IMR-90 (cell line): Measurements from ENCODE around the gene ALS2CL. TPM values are rescaled to one million over a fixed set of nuclear protein-coding genes. Genes with fewer than 3 reads are reported as not detected.

Experiments used
- ATAC-seq: fragments of 200-7000 bp; cut with Tn5 transposase; 2 replicates; pipeline ENCODE4 v1.9.1; 2020; ENCODE audit warnings: low read depth, mild to moderate bottlenecking, moderate library complexity
- BruUV-seq: library from RNA; stranded (reverse); fragments of 400-500 nt; replicated peaks from 2 replicates; lab custom pipeline; 2021; lab: Mats Ljungman, UMichigan
- CTCF ChIA-PET: fragments of 300-600 bp; formaldehyde crosslinking; extraction: SDS; loops from one replicate; lab custom pipeline; 2021; ENCODE audit warnings: antibody characterized with exemption; lab: Yijun Ruan, JAX
- POLR2A ChIA-PET: fragments of 300-600 bp; sonication (Branson Sonifier 250); formaldehyde crosslinking; loops from one replicate; lab custom pipeline; 2022; ENCODE audit warnings: antibody characterized with exemption; ENCODE audit not compliant: unreplicated experiment; lab: Charles Lee
- DNase-seq: peaks from one replicate; pipeline ENCODE4 v3.0.0; 2013
- H2AFZ ChIP-seq: replicated peaks from 2 replicates; pipeline ENCODE3; 2013; ENCODE audit warnings: low read length, mild to moderate bottlenecking; ENCODE audit not compliant: poor library complexity
- H2AK5ac ChIP-seq: 2 replicates; pipeline ENCODE4 v1.6.1; 2013; ENCODE audit warnings: low read depth, low read length, inconsistent platforms
- H2AK9ac ChIP-seq: replicated peaks from 2 replicates; pipeline ENCODE3; 2013; ENCODE audit warnings: mild to moderate bottlenecking, low read depth, low read length, moderate library complexity; ENCODE audit not compliant: poor library complexity
- H2BK120ac ChIP-seq: 2 replicates; pipeline ENCODE4 v1.6.1; 2013; ENCODE audit warnings: low read depth, low read length, inconsistent platforms
- H2BK15ac ChIP-seq: 3 replicates; pipeline ENCODE4 v1.6.1; 2013; ENCODE audit warnings: low read depth, low read length, inconsistent platforms
- H2BK20ac ChIP-seq: 2 replicates; pipeline ENCODE4 v1.6.1; 2013; ENCODE audit warnings: low read depth, mild to moderate bottlenecking, inconsistent platforms, low read length, moderate library complexity
- H2BK5ac ChIP-seq: 2 replicates; pipeline ENCODE4 v1.6.1; 2013; ENCODE audit warnings: mild to moderate bottlenecking, low read depth, low read length, inconsistent platforms; ENCODE audit not compliant: poor library complexity, severe bottlenecking
- H3K14ac ChIP-seq: replicated peaks from 2 replicates; pipeline ENCODE4 v1.6.1; 2013; ENCODE audit warnings: low read depth, low read length, inconsistent platforms
- H3K18ac ChIP-seq: 2 replicates; pipeline ENCODE4 v1.6.1; 2013; ENCODE audit warnings: low read depth, low read length, control low read depth
- H3K23ac ChIP-seq: 2 replicates; pipeline ENCODE4 v1.6.1; 2013; ENCODE audit warnings: low read depth, low read length, inconsistent platforms
- H3K27ac ChIP-seq: 2 replicates; pipeline ENCODE4 v1.5.1; 2013; ENCODE audit warnings: mild to moderate bottlenecking, control low read depth, low read length; ENCODE audit not compliant: insufficient read depth
- H3K27me3 ChIP-seq: 2 replicates; pipeline ENCODE4 v1.6.1; 2013; ENCODE audit warnings: low read length; ENCODE audit not compliant: control insufficient read depth, insufficient read depth
- H3K36me3 ChIP-seq: 2 replicates; pipeline ENCODE4 v1.6.1; 2013; ENCODE audit warnings: low read length, mixed read lengths; ENCODE audit not compliant: control insufficient read depth, insufficient read depth
- H3K4ac ChIP-seq: 2 replicates; pipeline ENCODE4 v1.6.1; 2013; ENCODE audit warnings: low read depth, low read length, inconsistent platforms
- H3K4me1 ChIP-seq: 2 replicates; pipeline ENCODE4 v1.6.1; 2013; ENCODE audit warnings: low read length, mixed read lengths; ENCODE audit not compliant: control insufficient read depth, insufficient read depth
- H3K4me2 ChIP-seq: 2 replicates; pipeline ENCODE4 v1.6.1; 2013; ENCODE audit warnings: low read depth, mild to moderate bottlenecking, control low read depth, low read length, moderate library complexity
- H3K4me3 ChIP-seq: 2 replicates; pipeline ENCODE4 v1.5.1; 2013; ENCODE audit warnings: low read depth, mild to moderate bottlenecking, control low read depth, low read length, moderate library complexity; ENCODE audit not compliant: insufficient read depth
- H3K56ac ChIP-seq: 2 replicates; pipeline ENCODE4 v1.6.1; 2013; ENCODE audit warnings: low read length, inconsistent platforms; ENCODE audit not compliant: insufficient read depth; ENCODE audit errors: extremely low read depth
- H3K79me1 ChIP-seq, 2 experiments: 2 replicates each; pipeline ENCODE4 v1.6.1; 2013; ENCODE audit warnings: low read length in 2 of 2, inconsistent platforms in 1 of 2, low read depth in 1 of 2
- H3K9ac ChIP-seq: 2 replicates; pipeline ENCODE4 v1.6.1; 2013; ENCODE audit warnings: low read depth, low read length, control low read depth
- H3K9me1 ChIP-seq: 2 replicates; pipeline ENCODE4 v1.6.1; 2013; ENCODE audit warnings: low read length, inconsistent platforms; ENCODE audit not compliant: insufficient read depth
- H3K9me3 ChIP-seq: 2 replicates; pipeline ENCODE4 v1.6.1; 2013; ENCODE audit warnings: low read length; ENCODE audit not compliant: control insufficient read depth, insufficient read depth
- H4K20me1 ChIP-seq: 2 replicates; pipeline ENCODE4 v1.6.1; 2013; ENCODE audit warnings: low read length, inconsistent platforms; ENCODE audit not compliant: insufficient read depth
- H4K5ac ChIP-seq: 2 replicates; pipeline ENCODE4 v1.6.1; 2013; ENCODE audit warnings: mild to moderate bottlenecking, low read depth, low read length, control low read depth
- H4K8ac ChIP-seq, 2 experiments: 2 replicates each; pipeline ENCODE4 v1.6.1; 2013; ENCODE audit warnings: low read depth in 2 of 2, low read length in 2 of 2, control low read depth in 1 of 2, inconsistent platforms in 1 of 2
- H4K91ac ChIP-seq: 2 replicates; pipeline ENCODE4 v1.6.1; 2013; ENCODE audit warnings: low read depth, low read length, inconsistent platforms; ENCODE audit not compliant: insufficient read depth
- BHLHE40 ChIP-seq: fragments of 150-350 bp; IDR thresholded peaks from 2 replicates; pipeline ENCODE4 v1.6.1; 2016; ENCODE audit warnings: mild to moderate bottlenecking, low read depth, low read length
- CEBPB ChIP-seq: IDR thresholded peaks from 2 replicates; pipeline ENCODE4 v1.6.1; 2012; ENCODE audit warnings: low read depth, low read length, improper control_type of control experiment
- CHD1 ChIP-seq: IDR thresholded peaks from 2 replicates; pipeline ENCODE4 v1.6.1; 2012; ENCODE audit warnings: low read depth, low read length, improper control_type of control experiment
- CTCF ChIP-seq: conservative IDR thresholded peaks from 2 replicates; pipeline ENCODE4 v1.5.1; 2012; ENCODE audit warnings: mild to moderate bottlenecking, low read depth, low read length, improper control_type of control experiment
- FOS ChIP-seq: fragments of 150-350 bp; IDR thresholded peaks from 2 replicates; pipeline ENCODE4 v1.6.1; 2016; ENCODE audit warnings: low read depth, low read length
- MAFK ChIP-seq: IDR thresholded peaks from 2 replicates; pipeline ENCODE4 v1.6.1; 2012; ENCODE audit warnings: low read depth, low read length, improper control_type of control experiment
- MAZ ChIP-seq: IDR thresholded peaks from 2 replicates; pipeline ENCODE4 v1.6.1; 2012; ENCODE audit warnings: low read depth, mild to moderate bottlenecking, low read length, improper control_type of control experiment, moderate library complexity, borderline replicate concordance
- MXI1 ChIP-seq: IDR thresholded peaks from 2 replicates; pipeline ENCODE4 v1.6.1; 2012; ENCODE audit warnings: low read depth, mild to moderate bottlenecking, low read length, moderate library complexity, borderline replicate concordance
- NFE2L2 ChIP-seq: fragments of 150-350 bp; IDR thresholded peaks from 2 replicates; pipeline ENCODE4 v1.6.1; 2016; ENCODE audit warnings: low read depth, mild to moderate bottlenecking, low read length
- POLR2A ChIP-seq: IDR thresholded peaks from 2 replicates; pipeline ENCODE4 v1.6.1; 2012; ENCODE audit warnings: mild to moderate bottlenecking, low read depth, low read length
- RAD21 ChIP-seq: IDR thresholded peaks from 2 replicates; pipeline ENCODE4 v1.6.1; 2012; ENCODE audit warnings: low read length, improper control_type of control experiment
- RCOR1 ChIP-seq: IDR thresholded peaks from 2 replicates; pipeline ENCODE4 v1.6.1; 2012; ENCODE audit warnings: mild to moderate bottlenecking, low read length, improper control_type of control experiment; ENCODE audit not compliant: insufficient replicate concordance
- RFX5 ChIP-seq: IDR thresholded peaks from 2 replicates; pipeline ENCODE4 v1.8.0; 2012; ENCODE audit warnings: low read depth, mild to moderate bottlenecking, low read length, moderate library complexity
- SMC3 ChIP-seq: fragments of 150-350 bp; IDR thresholded peaks from 2 replicates; pipeline ENCODE4 v1.6.1; 2016; ENCODE audit warnings: low read depth, mild to moderate bottlenecking, antibody characterized with exemption, low read length, moderate library complexity
- USF2 ChIP-seq: fragments of 150-350 bp; IDR thresholded peaks from 2 replicates; pipeline ENCODE4 v1.6.1; 2017; ENCODE audit warnings: mild to moderate bottlenecking, antibody characterized with exemption, low read length, low read depth
- WGBS, 2 experiments: methylation state at CpG; one replicate each; pipeline versions ENCODE4 v1.1.5 to v1.1.7; 2013; ENCODE audit warnings: missing lambda C conversion rate in 2 of 2; ENCODE audit not compliant: insufficient read length in 1 of 2; ENCODE audit errors: extremely low coverage in 2 of 2; 5-methylcytosine and 5-hydroxymethylcytosine counted together
- dilution Hi-C: fragments of 300-500 bp; cut with HindIII; formaldehyde crosslinking; loops from one replicate; pipeline ENCODE4 v1.14.3; 2018; ENCODE audit warnings: low sequenced_read_pairs; ENCODE audit not compliant: unreplicated experiment
- in situ Hi-C: fragments of 300-500 bp; cut with MboI; formaldehyde crosslinking; loops from 3 replicates; pipeline ENCODE4 v1.14.3; 2019; ENCODE audit warnings: low sequenced_read_pairs, inconsistent platforms, mixed read lengths
- intact Hi-C: fragments of 100-400 bp; cut with micrococcal nuclease; formaldehyde crosslinking; loops from 2 replicates; pipeline ENCODE4 v1.10.0; 2022
- polyA plus RNA-seq, 3 experiments: library from polyadenylated mRNA; depleted of rRNA; stranded (reverse); fragments of >200 nt; gene quantifications; 2 replicates each; pipeline ENCODE4 v1.2.3, GENCODE V29; 2012; ENCODE audit warnings: low replicate concordance in 1 of 3
- total RNA-seq: library from RNA; depleted of rRNA; stranded (reverse); fragments of >200 nt; gene quantifications from 2 replicates; pipeline ENCODE4 v1.2.3, GENCODE V29; 2012
- TF ChIP-seq, protein P1 (sequence below): fragments of 150-350 bp; IDR thresholded peaks from 2 replicates; pipeline ENCODE4 v1.6.1; 2016; ENCODE audit warnings: low read depth, mild to moderate bottlenecking, low read length, moderate library complexity, borderline replicate concordance

ALS2CL gene
- total and polyA plus RNA-seq, 2 of the 4 experiments (the other 2 are of a cell fraction), result 2.2 to 4.8 TPM

DNA sequence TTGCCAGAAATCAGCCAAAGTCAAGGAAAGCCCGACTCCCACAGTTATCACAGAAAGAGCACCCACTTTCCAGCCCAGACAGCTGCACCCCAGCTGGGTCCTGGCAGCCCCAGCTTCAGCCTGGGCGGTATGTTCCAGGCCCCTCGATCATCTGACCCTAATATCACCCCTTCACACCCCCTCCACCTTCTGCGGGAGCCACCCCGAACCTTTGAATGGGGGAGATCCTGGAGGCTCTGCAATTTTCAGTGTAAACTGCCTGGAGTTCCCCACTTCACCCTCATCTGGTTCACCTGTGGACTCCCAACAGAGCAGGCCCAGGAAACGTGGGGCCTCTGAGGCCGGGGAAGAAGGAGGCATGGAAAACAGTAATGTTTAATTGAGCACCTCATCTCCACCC is 18.3 kb upstream of the ALS2CL start:
- no peaks in the 10 kb centered on the region for H3K9me3 ChIP-seq
- no peak overlapping the region for H2BK120ac ChIP-seq
- no peaks in the 10 kb centered on the region for H3K4me1 ChIP-seq
- no peak overlapping the region for H3K4me2 ChIP-seq
- ChIA-PET CTCF (no interaction called here), POLR2A (no interaction called here)
- H3K14ac ChIP-seq, result no peak overlapping the region
- H3K4ac ChIP-seq, result no peak overlapping the region
- H3K27ac ChIP-seq, result no peak overlapping the region
- H4K5ac ChIP-seq, result no peak overlapping the region
- no TSS peak for BruUV-seq
- H3K9me1 ChIP-seq, result no peaks in the 10 kb centered on the region
- no peak overlapping the region for H2AK5ac ChIP-seq
- H4K91ac ChIP-seq, result no peak overlapping the region
- no peak overlapping the region for H3K56ac ChIP-seq
- dilution Hi-C loops (no loop called here), intact Hi-C loops (no loop called here), in situ Hi-C loops (loop anchor here (25.0 kb wide), 1 partner anchor 651 kb away; no protein-coding TSS in a partner anchor)
- WGBS, 2 experiments, result no CpG with 5 or more reads among the region's 7 CpGs
- no peaks in the 10 kb centered on the region for H4K20me1 ChIP-seq
- peaks cover 30% of the 10 kb centered on the region for H3K27me3 ChIP-seq
- H2BK20ac ChIP-seq, result no peak overlapping the region
- no peak overlapping the region for H2BK5ac ChIP-seq
- H3K9ac ChIP-seq, result no peak overlapping the region
- TF ChIP-seq CTCF (no peak), RFX5 (no peak), POLR2A (no peak), RCOR1 (no peak), MAZ (no peak), FOS (no peak), MAFK (no peak), NFE2L2 (no peak), CEBPB (no peak), SMC3 (no peak), MXI1 (no peak), USF2 (no peak), BHLHE40 (no peak), RAD21 (no peak), CHD1 (no peak)
- TF ChIP-seq, protein P1, sequence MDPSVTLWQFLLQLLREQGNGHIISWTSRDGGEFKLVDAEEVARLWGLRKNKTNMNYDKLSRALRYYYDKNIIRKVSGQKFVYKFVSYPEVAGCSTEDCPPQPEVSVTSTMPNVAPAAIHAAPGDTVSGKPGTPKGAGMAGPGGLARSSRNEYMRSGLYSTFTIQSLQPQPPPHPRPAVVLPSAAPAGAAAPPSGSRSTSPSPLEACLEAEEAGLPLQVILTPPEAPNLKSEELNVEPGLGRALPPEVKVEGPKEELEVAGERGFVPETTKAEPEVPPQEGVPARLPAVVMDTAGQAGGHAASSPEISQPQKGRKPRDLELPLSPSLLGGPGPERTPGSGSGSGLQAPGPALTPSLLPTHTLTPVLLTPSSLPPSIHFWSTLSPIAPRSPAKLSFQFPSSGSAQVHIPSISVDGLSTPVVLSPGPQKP, result no peak
- H3K79me1 ChIP-seq, result no peaks in the 10 kb centered on the region
- H3K36me3 ChIP-seq, result no peaks in the 10 kb centered on the region
- H3K4me3 ChIP-seq, result no peak overlapping the region
- no peak for ATAC-seq
- no peak overlapping the region for H2AK9ac ChIP-seq
- DNase-seq, result no peak
- H3K23ac ChIP-seq, result no peak overlapping the region
- H2AFZ ChIP-seq, result no peak overlapping the region
- H4K8ac ChIP-seq, result no peak overlapping the region
- H3K18ac ChIP-seq, result no peak overlapping the region
- H2BK15ac ChIP-seq, result no peak overlapping the region
